ENCODE results near the gene MAST2. TPM values are rescaled to one million over a fixed set of nuclear protein-coding genes. Genes with fewer than 3 reads are reported as not detected.
A peak's percentile ranks its signal among the peaks of the same experiment; 100 is the strongest.

Gene MAST2
- total RNA-seq (2021), result 38.4 and 40.2 TPM in 2 replicates
- Bru-seq, nascent RNA, result percentile 75 among the genes with signal in this experiment
- BruChase-seq, experiment 1, labeled RNA remaining after a 2-hour chase, result percentile 66 among the genes with signal in this experiment
- BruChase-seq, experiment 2, labeled RNA remaining after a 6-hour chase, result percentile 70 among the genes with signal in this experiment
- long read RNA-seq, full-length matches to known transcripts, result 5 of 86 reads
- long read RNA-seq, partial matches to known transcripts, result 45 of 86 reads
- long read RNA-seq, other reads (novel, unspliced or antisense), result 36 of 86 reads

DNA sequence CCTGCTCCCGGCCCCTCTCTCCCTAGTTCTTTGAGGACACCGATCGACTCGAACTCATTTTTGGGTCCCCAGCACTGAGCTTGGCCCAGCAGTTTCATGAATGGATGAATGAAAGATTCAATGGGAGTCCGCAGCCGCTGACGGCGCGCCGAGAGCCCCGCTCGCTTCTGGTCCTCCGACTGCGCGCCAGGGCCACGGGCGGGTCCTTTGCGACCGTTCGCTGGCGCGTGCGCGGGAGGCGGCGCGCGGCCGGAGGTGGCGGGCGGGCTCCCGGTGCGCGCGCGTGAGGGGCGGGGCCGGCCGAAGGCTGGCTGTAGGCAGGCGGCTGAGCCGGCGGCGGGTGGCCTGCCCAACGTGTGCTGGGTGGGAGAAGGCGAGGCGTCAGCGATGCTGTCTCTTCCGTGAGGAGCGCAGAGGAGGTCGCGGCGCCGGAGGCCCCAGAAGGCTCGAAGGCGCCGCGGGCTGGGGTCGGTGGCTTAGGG lies at the start of gene MAST2:
Gene MAST2 (plus strand): TSS at position 314 of the 482 bp plus-strand sequence. CDS start 284 bp downstream, outside the sequence.
- Histone ChIP-seq H3K36me3 (ENCODE audit: insufficient read depth, low read length, poor library complexity, severe bottlenecking) (no peaks in the 10 kb centered on the region), H3K9me3 (ENCODE audit: low read depth, low read length, poor library complexity, severe bottlenecking) (no peaks in the 10 kb centered on the region), H3K4me1 (ENCODE audit: insufficient read depth, low read length, poor library complexity, severe bottlenecking) (peaks cover 11% of the 10 kb centered on the region), H3K27ac (ENCODE audit: low read depth, low read length, poor library complexity, severe bottlenecking) (no peak within 1 kb of the TSS), H3K27me3 (replicated peaks; ENCODE audit: insufficient read depth, low read depth, low read length, poor library complexity) (no peaks in the 10 kb centered on the region), H3K4me3 (ENCODE audit: low read depth, low read length, poor library complexity, severe bottlenecking) (peak within 1 kb of the TSS; percentile 67)
- no peak for TF ChIP-seq EZH2 (IDR thresholded peaks at IDR 0.05; ENCODE audit: borderline replicate concordance, low read depth, low read length, poor library complexity, severe bottlenecking)
- TF ChIP-seq, protein P1, sequence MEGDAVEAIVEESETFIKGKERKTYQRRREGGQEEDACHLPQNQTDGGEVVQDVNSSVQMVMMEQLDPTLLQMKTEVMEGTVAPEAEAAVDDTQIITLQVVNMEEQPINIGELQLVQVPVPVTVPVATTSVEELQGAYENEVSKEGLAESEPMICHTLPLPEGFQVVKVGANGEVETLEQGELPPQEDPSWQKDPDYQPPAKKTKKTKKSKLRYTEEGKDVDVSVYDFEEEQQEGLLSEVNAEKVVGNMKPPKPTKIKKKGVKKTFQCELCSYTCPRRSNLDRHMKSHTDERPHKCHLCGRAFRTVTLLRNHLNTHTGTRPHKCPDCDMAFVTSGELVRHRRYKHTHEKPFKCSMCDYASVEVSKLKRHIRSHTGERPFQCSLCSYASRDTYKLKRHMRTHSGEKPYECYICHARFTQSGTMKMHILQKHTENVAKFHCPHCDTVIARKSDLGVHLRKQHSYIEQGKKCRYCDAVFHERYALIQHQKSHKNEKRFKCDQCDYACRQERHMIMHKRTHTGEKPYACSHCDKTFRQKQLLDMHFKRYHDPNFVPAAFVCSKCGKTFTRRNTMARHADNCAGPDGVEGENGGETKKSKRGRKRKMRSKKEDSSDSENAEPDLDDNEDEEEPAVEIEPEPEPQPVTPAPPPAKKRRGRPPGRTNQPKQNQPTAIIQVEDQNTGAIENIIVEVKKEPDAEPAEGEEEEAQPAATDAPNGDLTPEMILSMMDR (conservative IDR thresholded peaks at IDR 0.05; ENCODE audit: low read depth, low read length), result no peak
- peak; percentile 94 for DNase-seq (ENCODE audit: low spot score)
- ChIA-PET POLR2A (ENCODE audit: low non-redundant PET) (interaction anchor here (0.7 kb wide), 1 partner anchor 195 kb away, joined by 6 read pairs; no protein-coding TSS in a partner anchor), CTCF (interaction anchor here (0.7 kb wide), 1 partner anchor 335 kb away, joined by 4 read pairs; no protein-coding TSS in a partner anchor)
- BruUV-seq (replicated peaks), result no TSS peak
- intact Hi-C loops (cut with micrococcal nuclease; ENCODE audit: unreplicated experiment), result no loop called here

DNA sequence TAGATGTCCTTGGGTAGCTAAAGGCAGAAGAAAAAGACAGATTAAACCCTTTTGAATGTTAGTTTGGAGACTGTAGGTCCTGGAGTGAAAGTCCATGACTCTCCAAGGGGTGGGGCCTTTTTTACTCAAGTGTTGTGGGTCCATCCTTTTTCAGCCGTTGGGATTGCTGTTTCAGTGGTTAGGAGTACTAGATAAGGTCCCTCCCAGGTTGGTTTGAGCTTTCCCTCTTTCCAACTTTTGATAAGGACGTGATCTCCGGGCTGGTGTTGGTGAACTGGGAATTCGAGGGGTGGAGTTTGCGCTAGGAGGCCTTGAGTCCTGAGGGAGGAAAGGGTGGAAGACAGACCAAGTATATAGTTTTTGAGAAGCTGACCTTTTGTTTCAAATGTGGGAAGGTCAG lies 47.7 kb upstream of the MAST2 start:
- CTCF ChIA-PET, result no interaction called here
- POLR2A ChIA-PET (ENCODE audit: low non-redundant PET), result no interaction called here
- DNase-seq (ENCODE audit: low spot score), result no peak
- TF ChIP-seq, protein P1 (conservative IDR thresholded peaks at IDR 0.05; ENCODE audit: low read depth, low read length), result no peak
- TF ChIP-seq EZH2 (IDR thresholded peaks at IDR 0.05; ENCODE audit: borderline replicate concordance, low read depth, low read length, poor library complexity, severe bottlenecking), result no peak
- H3K36me3 ChIP-seq (ENCODE audit: insufficient read depth, low read length, poor library complexity, severe bottlenecking), result no peaks in the 10 kb centered on the region
- intact Hi-C loops (cut with micrococcal nuclease; ENCODE audit: unreplicated experiment), result no loop called here
- peaks cover 4% of the 10 kb centered on the region for H3K4me1 ChIP-seq (ENCODE audit: insufficient read depth, low read length, poor library complexity, severe bottlenecking)
- no peaks in the 10 kb centered on the region for H3K27me3 ChIP-seq (replicated peaks; ENCODE audit: insufficient read depth, low read depth, low read length, poor library complexity)
- peaks cover 11% of the 10 kb centered on the region for H3K9me3 ChIP-seq (ENCODE audit: low read depth, low read length, poor library complexity, severe bottlenecking)
- no peak overlapping the region for H3K27ac ChIP-seq (ENCODE audit: low read depth, low read length, poor library complexity, severe bottlenecking)
- no TSS peak for BruUV-seq (replicated peaks)
- no peak overlapping the region for H3K4me3 ChIP-seq (ENCODE audit: low read depth, low read length, poor library complexity, severe bottlenecking)

DNA sequence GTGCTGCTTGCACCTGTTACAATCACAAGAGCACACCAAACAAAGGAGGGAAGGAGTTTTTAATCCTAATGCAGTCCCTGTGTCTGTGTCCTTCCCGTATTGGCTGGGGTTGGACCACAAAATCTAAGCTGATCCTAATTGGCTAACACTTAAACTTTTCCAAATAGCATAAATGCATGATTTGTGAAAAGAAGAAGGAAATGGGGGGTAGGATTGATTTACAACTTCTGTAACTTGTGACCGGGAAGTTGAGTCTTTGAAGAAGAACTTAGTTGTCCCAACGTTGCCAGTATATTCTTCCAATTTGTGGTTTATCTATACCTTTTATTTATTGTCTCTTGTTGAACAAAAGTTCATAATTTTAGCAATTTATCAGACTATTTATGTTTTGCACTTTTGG lies 41.1 kb upstream of the MAST2 start:
- H3K27me3 ChIP-seq (replicated peaks; ENCODE audit: insufficient read depth, low read depth, low read length, poor library complexity), result no peaks in the 10 kb centered on the region
- ChIA-PET POLR2A (ENCODE audit: low non-redundant PET) (interaction anchor here (0.5 kb wide), 1 partner anchor 221 kb away, joined by 3 read pairs; no protein-coding TSS in a partner anchor), CTCF (no interaction called here)
- no peaks in the 10 kb centered on the region for H3K9me3 ChIP-seq (ENCODE audit: low read depth, low read length, poor library complexity, severe bottlenecking)
- intact Hi-C loops (cut with micrococcal nuclease; ENCODE audit: unreplicated experiment), result no loop called here
- no peaks in the 10 kb centered on the region for H3K36me3 ChIP-seq (ENCODE audit: insufficient read depth, low read length, poor library complexity, severe bottlenecking)
- H3K27ac ChIP-seq (ENCODE audit: low read depth, low read length, poor library complexity, severe bottlenecking), result no peak overlapping the region
- no peaks in the 10 kb centered on the region for H3K4me1 ChIP-seq (ENCODE audit: insufficient read depth, low read length, poor library complexity, severe bottlenecking)
- BruUV-seq (replicated peaks), result no TSS peak
- TF ChIP-seq, protein P1 (conservative IDR thresholded peaks at IDR 0.05; ENCODE audit: low read depth, low read length), result no peak
- DNase-seq (ENCODE audit: low spot score), result no peak
- no peak overlapping the region for H3K4me3 ChIP-seq (ENCODE audit: low read depth, low read length, poor library complexity, severe bottlenecking)

All from A673 (cell line).